Smooth muscle cell of the coronary artery (primary cell): ENCODE measurements around the gene ARHGEF16. TPM values are rescaled to one million over a fixed set of nuclear protein-coding genes. Genes with fewer than 3 reads are reported as not detected.

Experiments used
- total RNA-seq: library from RNA; depleted of rRNA; stranded (reverse); fragments of >200 nt; gene quantifications from 2 replicates; pipeline ENCODE4 v1.2.3, GENCODE V29; 2014; ENCODE audit warnings: low replicate concordance

The ARHGEF16 gene
- total RNA-seq, result 0.23 TPM in 1 of 2 replicates, not detected in the other

GRCh38 chr1:3453891-3454810, at the start of gene ARHGEF16:
ARHGEF16 (plus strand) TSS chr1:3454665; CDS start chr1:3463085, 8,420 bp downstream.

Other genes with a start within 250 kb of the ARHGEF16 start
- gene MEGF6, start 156.8 kb downstream of the ARHGEF16 start, total RNA-seq, result 47.6 and 248 TPM in 2 replicates
- gene TPRG1L, start 170.3 kb downstream of the ARHGEF16 start, total RNA-seq, result 23.1 and 27.5 TPM in 2 replicates
- 11.7 and 16.4 TPM in 2 replicates for gene WRAP73, start 195.4 kb downstream of the ARHGEF16 start, total RNA-seq
- not detected in 2 replicates for gene TP73, start 197.9 kb downstream of the ARHGEF16 start, total RNA-seq